ENCODE data around the gene CD244. TPM values are rescaled to one million over a fixed set of nuclear protein-coding genes. Genes with fewer than 3 reads are reported as not detected.
"Not testable (repeated sequence)": the region's sequence is repeated elsewhere in the genome, so short reads cannot be mapped to it uniquely, and the experiment has no call there.

CD244 gene
- total RNA-seq, 1 donor from 2014 or later: not detected

DNA sequence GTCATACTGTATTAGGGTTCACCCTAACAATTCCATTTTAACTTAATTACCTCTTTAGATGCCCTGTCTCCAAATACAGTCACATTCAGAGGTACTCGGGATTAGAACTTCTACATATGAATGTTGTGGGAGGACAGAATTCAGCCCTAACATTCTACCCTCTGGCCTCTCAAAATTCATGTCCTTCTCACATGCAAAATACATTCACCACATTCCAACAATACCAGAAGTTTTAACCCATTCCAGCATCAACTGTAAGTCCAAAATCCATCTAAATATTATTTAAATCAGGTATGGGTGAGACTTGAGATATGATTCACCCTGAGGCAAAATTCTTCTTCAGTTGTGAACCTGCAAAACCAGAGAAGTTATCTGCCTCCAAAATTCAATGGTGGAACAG, 52.2 kb downstream of the CD244 start:
- no peak for DNase-seq

DNA sequence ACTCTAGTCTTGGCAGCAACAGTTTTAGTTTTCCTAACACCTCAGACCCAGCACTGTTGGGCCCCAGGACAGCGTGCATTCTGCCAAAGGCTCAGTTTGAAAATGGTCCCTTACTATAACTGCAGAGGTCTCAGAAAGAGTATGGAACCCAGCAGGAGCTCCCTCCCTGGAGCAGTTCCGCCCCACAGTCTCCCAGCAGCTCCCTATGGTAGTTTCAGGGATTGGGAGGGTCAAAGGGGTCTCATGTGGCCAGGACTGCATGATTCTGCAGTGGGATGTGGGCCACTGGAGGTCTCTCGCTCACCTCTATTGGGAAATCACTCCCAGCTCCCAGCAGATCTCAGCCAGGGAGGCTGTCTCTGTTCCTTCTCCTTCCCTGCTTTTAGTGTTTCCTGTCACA, 54.4 kb downstream of the CD244 start:
- no peak for DNase-seq

GRCh38 chr1:160807738-160808137, 54.9 kb downstream of the CD244 start:
- no peak for DNase-seq

DNA sequence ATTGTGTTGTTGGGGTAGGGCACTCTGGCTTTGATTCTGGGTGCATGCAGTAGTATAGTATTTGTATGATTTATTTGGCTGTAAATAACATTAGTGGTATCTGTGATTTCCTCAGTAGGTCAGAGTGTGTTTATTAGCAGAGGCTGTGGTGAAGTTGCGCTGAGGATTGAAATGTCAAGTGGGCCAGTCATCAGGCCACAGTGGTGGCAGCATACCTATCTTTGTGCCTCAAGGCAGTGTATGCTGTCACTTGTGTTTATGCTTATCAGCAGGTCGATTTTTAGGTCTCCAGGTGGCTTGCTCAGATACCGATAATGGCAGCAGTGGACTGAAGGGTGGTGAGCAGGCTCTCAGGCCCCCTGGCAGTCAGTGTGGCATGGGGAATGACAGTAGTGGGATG, 55.4 kb downstream of the CD244 start:
- no peak for DNase-seq

DNA sequence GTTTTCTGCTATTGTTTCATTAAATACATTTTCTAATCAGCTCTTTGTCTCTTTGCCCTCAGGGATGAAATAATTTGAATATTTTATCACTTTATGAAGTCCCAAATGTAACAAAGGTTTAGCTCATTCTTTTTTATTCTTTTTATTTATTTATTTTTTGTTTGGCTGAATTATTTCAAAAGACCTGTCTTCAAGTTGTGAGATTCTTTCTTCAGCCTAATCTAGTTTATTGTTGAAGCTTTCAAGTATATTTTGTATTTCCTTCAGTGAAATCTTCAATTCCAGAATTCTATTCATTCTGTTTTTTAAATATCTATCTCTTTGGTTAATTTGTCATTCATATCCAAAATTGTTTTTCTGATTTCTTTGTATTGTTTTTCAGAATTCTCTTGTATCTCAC, 55.9 kb downstream of the CD244 start:
- no peak for DNase-seq

DNA sequence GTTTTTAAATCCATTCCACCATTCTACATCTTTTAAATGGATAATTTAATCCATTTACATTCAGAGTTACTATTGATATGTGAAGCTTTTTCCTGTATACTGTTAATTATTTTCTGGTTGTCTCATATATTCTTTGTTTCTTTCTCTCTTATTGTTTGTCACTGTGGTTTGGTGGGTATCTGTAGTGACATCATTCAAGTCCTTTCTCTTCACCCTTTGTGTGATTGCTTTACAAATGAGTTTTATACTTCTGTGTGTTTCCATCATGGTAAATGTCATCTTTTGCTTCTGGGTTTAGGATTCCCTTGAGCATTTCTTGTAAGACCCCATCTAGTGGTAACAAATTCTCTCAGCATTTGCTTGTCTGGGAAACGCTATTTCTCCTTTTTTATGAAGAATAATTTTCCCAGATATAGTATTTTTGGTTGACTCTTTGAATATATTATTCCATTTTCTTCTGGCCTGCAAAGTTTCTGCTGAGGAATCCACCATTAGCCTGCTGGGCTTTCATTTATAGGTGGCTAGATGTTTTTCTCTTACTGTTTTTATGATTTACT, 56.5 kb downstream of the CD244 start:
- DNase-seq: no peak

- no peak for DNase-seq
Observed at GRCh38 chr1:160801836-160802580, 60.7 kb downstream of the CD244 start.

- DNase-seq: no peak
Observed at GRCh38 chr1:160800645-160801408, 61.9 kb downstream of the CD244 start.

- DNase-seq: no peak
Observed at GRCh38 chr1:160800142-160800541, 62.5 kb downstream of the CD244 start.

DNA sequence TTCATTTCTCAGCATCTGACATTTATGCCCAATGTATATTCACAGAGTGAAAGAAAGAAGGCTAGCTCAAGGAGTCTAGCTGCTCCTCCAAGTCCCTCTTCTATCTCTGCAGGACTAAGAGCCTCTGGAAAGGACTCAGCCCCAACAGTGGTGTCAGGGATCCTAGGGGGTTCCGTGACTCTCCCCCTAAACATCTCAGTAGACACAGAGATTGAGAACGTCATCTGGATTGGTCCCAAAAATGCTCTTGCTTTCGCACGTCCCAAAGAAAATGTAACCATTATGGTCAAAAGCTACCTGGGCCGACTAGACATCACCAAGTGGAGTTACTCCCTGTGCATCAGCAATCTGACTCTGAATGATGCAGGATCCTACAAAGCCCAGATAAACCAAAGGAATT, 63.0 kb downstream of the CD244 start:
- no peak for DNase-seq

GRCh38 chr1:160798439-160798838, 64.2 kb downstream of the CD244 start:
- no peak for DNase-seq

DNA sequence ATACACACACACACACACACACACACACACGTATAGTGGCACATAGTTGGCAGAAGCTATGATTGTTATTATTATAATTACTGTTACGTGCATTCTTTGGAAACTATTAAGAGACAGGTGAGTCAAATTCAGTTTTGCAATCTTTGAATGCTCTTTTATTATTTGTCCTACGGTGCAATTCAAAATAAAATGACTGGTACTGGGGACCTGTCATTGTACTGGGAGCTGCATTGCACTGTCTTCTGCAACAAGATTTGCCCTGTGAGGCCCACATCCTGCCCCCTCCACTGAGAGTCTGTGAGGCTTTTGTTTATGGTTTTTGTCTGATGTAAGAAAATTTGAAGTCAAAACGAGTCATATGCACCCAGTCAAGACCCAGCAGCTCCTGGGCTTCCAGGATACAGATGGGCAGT, 64.8 kb downstream of the CD244 start:
- no peak for DNase-seq

DNA sequence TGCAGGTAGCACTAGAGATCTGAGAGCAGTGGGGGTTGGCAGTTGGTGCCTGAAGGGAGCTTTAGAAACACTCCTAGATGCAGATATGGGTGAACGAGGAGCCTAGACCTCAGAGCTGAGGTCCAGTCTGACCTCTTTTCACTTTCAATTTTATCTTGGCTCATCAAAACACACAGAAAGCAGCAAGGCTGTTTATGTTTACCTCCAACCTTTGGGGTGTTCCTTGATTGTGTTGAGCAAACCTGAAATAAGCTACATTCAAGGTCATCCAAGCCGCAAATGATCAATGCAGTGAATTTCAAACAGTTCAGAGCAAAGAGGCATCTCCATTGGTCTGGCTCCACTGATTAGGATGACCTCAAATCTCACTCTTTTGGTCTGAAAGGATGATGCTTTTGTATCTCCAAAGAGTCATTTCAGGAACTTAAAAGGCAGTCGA, 65.4 kb downstream of the CD244 start:
- no peak for DNase-seq

- no peak for DNase-seq
Observed at GRCh38 chr1:160795951-160796383, 66.7 kb downstream of the CD244 start, which contains the start of gene LY9. LY9 (plus strand) TSS chr1:160796174; CDS start chr1:160796188, 14 bp downstream.

DNA sequence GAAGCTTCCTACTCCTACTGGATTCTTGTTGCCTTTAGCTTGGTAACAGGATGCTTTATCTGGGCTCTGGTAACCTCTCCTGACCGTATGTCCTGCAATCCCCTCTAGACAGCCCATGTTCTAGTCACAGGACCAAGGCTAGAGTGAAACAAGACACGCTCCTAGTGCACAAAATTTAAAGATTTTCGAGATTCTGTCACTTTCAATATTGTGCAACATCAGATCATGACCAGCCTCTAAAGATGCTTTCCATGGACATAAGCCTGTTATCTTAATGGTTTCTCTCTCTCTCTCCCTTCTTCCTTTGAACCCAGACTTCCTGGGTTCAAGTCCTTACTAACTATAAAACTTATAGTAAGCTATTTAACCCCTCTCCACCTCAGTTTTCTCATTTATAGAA, 68.3 kb downstream of the CD244 start:
- no peak for DNase-seq

GRCh38 chr1:160789702-160790611, 72.7 kb downstream of the CD244 start:
- no peak for DNase-seq

DNA sequence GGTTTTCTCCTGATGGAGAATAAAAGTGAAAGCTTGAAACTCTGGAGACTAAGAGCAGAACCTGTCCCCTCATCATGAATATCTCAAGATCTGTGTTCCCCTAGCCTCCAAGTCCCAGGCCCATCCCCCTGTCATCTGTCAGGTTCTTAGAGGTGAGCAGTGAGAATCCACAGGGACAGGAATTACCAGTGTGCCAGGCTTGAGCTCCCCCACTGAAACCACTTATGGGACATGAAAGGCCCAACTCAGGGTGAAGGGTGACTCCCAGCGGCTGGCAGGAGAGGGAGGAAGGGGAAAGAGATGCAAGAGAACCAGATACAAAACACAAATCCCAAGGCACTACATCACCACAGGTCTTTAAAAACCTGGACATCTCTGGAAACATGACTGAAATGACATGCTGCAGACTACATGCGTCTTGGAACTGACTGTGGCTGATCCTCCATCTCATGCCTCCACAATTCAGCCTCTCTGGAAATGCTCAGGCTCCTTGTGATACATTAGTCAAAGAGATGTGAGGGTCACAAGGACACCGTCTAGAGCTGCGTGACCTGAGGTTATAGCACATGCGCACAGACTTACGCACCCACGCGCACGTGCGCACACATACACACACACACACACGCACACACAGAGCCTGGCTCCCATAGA, 73.5 kb downstream of the CD244 start:
- no peak for DNase-seq

DNA sequence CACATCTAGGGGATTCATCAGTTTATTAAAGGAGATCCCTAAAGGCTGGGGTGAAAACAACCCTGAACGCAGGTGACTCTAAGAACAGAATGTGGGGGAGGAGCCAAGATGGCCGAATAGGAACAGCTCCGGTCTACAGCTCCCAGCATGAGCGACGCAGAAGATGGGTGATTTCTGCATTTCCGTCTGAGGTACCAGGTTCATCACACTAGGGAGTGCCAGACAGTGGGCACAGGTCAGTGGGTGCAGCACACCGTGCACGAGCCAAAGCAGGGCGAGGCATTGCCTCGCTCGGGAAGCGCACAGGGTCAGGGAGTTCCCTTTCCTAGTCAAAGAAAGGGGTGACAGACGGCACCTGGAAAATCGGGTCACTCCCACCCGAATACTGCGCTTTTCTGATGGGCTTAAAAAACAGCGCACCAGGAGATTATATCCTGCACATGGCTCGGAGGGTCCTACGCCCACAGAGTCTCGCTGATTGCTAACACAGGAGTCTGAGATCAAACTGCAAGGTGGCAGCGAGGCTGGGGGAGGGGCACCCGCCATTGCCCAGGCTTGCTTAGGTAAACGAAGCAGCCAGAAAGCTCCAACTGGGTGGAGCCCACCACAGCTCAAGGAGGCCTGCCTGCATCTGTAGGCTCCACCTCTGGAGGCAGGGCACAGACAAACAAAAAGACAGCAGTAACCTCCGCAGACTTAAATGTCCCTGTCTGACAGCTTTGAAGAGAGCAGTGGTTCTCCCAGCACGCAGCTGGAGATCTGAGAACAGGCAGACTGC, 79.5 kb downstream of the CD244 start:
- not testable (repeated sequence) for DNase-seq

DNA sequence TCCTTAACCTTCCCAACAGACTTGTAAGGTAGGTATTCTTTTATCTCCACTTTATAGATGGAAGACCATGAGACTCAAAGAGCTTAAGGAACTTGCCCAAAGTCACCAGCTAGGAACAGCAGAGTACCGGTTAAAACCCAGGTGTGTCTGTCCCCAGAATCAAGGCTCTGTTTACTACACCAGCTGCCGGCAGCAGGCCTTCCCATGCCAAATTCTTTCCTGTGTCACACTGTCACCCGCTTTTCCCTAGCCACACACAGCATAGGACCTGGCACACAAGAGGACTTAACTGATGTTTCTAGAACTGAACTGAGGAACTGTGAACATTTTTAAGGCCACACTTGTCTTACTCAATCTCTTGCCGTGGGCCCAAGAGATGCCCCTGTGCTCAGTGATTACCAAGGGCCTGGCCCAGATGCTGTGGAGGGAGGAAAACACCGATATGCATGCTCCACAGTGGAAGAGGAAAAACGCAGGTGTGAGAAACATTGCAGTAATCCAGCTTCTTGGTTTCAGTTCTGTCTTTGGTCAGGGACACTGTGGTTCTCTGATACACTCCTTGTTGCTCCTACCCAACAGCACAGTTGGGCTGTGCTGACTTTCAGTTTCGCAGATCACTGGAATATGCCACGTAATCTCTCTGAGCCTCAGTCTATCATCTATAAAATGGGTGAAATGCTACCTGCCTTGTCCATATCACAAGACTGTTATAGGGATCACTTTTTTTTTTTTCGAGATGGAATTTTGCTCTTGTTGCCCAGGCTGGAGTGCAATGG, 80.6 kb downstream of the CD244 start:
- no peak for DNase-seq

DNA sequence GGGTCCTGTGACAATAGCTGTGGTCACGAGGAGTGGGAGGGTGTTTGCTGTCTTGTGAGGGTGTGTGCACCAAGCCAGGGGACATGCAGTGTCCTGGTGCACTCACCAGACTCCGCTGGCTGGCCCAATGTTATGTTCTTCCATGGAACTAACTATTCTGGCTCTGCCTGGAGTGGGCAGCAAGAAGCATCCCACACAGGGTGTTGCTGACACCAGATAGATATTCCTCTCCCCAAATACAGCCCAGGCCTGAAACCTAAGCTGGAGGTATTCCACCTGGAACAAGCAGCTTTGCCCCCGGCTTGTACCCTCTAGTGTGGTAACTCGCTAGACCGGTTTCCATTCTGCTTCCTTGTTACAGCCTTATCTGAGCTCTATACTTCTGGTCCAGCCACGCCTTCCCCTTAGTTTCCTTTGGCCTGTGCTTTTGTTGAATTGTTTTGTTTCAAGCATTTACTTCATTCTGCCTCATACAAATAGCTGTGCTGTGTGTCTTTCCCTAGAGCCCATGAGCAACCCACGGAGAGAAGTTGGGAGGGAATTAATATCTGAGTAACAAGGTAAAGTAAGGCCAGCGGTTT, 81.4 kb downstream of the CD244 start:
- DNase-seq: no peak
